Stimulated activated CD8-positive, alpha-beta memory T cell treated with anti-CD3 and anti-CD28 coated beads, Interleukin-2, amount 100 ng/mL, for 48 hours (primary cell): ENCODE measurements around the gene FAF2.
A peak's percentile ranks its signal among the peaks of the same experiment; 100 is the strongest.

Experiments
- DNase-seq, 2 donors: peaks; one replicate each; pipeline ENCODE4 v3.0.0-alpha.2; 2020; ENCODE audit warnings: low read depth in 2 of 2

FAF2 gene

GRCh38 chr5:176530983-176531901, 83.1 kb downstream of the FAF2 start:
- no peak for DNase-seq

GRCh38 chr5:176531902-176532493, 83.8 kb downstream of the FAF2 start:
- DNase-seq = no peak

- no peak for DNase-seq
Observed at GRCh38 chr5:176532795-176533194, 84.6 kb downstream of the FAF2 start.

- no peak for DNase-seq
Observed at GRCh38 chr5:176533390-176533789, 85.2 kb downstream of the FAF2 start.

- no peak for DNase-seq
Observed at GRCh38 chr5:176533894-176534611, 85.9 kb downstream of the FAF2 start.

- no peak for DNase-seq
Observed at GRCh38 chr5:176534640-176535039, 86.5 kb downstream of the FAF2 start.

GRCh38 chr5:176535101-176535663, 87.0 kb downstream of the FAF2 start:
- DNase-seq = no peak

- no peak for DNase-seq
Observed at GRCh38 chr5:176535664-176536131, 87.5 kb downstream of the FAF2 start.

- DNase-seq = peak; percentile 68 to 70
Observed at GRCh38 chr5:176536132-176536901, 88.1 kb downstream of the FAF2 start.

GRCh38 chr5:176536902-176537553, 88.8 kb downstream of the FAF2 start, which contains the start of gene RNF44:
Gene RNF44 (minus strand): TSS chr5:176537402. CDS start chr5:176532472, 4,930 bp downstream.
- peak; percentile 98 to 99 for DNase-seq

GRCh38 chr5:176537554-176538229, 89.5 kb downstream of the FAF2 start:
- DNase-seq = peak; percentile 88 to 96

- DNase-seq = no peak
Observed at GRCh38 chr5:176538230-176538988, 90.2 kb downstream of the FAF2 start.

GRCh38 chr5:176538989-176539384, 90.8 kb downstream of the FAF2 start:
- DNase-seq = no peak

- no peak for DNase-seq
Observed at GRCh38 chr5:176540476-176540899, 92.3 kb downstream of the FAF2 start.

- DNase-seq = no peak
Observed at GRCh38 chr5:176540956-176541337, 92.8 kb downstream of the FAF2 start.

GRCh38 chr5:176541338-176542134, 93.4 kb downstream of the FAF2 start:
- DNase-seq = peak in 1 of 2 donors; percentile 44

- peak in 1 of 2 donors; percentile 60 for DNase-seq
Observed at GRCh38 chr5:176542135-176542595, 94.0 kb downstream of the FAF2 start.
